Measurements from ENCODE around the gene BOLA1.
"Not testable (repeated sequence)": the region's sequence is repeated elsewhere in the genome, so short reads cannot be mapped to it uniquely, and the experiment has no call there.

DNA sequence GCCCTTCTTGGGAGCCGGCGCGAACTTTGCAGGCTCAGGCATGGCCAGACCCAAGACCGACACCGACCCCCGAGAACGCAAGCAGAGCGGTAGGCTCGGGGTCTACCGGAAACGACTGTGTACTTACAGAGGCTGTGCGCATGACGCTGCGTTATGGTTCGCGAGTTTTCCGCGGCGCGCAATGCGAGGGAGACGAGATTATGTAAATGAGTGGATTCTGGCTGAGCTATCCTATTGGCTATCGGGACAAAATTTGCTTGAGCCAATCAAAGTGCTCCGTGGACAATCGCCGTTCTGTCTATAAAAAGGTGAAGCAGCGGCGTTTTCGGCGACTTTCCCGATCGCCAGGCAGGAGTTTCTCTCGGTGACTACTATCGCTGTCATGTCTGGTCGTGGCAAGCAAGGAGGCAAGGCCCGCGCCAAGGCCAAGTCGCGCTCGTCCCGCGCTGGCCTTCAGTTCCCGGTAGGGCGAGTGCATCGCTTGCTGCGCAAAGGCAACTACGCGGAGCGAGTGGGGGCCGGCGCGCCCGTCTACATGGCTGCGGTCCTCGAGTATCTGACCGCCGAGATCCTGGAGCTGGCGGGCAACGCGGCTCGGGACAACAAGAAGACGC lies 48.5 kb upstream of the BOLA1 start:
- not testable (repeated sequence) for TF ChIP-seq RAD21 (IDR thresholded peaks at IDR 0.05; ENCODE audit: low read depth); POLR2AphosphoS5 (IDR thresholded peaks at IDR 0.05; ENCODE audit: low read depth, low read length); EZH2 (IDR thresholded peaks at IDR 0.05); EZH2phosphoT487 (IDR thresholded peaks at IDR 0.05; ENCODE audit: borderline replicate concordance); POLR2A (IDR thresholded peaks at IDR 0.05; ENCODE audit: borderline replicate concordance, extremely low read depth, insufficient read depth, insufficient read length); EGR1 (IDR thresholded peaks at IDR 0.05; ENCODE audit: low read depth); YY1 (IDR thresholded peaks at IDR 0.05; ENCODE audit: extremely low read depth, insufficient replicate concordance, low read depth, low read length); SRF (IDR thresholded peaks at IDR 0.05; ENCODE audit: low read depth)
- TF ChIP-seq, protein P1, sequence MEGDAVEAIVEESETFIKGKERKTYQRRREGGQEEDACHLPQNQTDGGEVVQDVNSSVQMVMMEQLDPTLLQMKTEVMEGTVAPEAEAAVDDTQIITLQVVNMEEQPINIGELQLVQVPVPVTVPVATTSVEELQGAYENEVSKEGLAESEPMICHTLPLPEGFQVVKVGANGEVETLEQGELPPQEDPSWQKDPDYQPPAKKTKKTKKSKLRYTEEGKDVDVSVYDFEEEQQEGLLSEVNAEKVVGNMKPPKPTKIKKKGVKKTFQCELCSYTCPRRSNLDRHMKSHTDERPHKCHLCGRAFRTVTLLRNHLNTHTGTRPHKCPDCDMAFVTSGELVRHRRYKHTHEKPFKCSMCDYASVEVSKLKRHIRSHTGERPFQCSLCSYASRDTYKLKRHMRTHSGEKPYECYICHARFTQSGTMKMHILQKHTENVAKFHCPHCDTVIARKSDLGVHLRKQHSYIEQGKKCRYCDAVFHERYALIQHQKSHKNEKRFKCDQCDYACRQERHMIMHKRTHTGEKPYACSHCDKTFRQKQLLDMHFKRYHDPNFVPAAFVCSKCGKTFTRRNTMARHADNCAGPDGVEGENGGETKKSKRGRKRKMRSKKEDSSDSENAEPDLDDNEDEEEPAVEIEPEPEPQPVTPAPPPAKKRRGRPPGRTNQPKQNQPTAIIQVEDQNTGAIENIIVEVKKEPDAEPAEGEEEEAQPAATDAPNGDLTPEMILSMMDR (IDR thresholded peaks at IDR 0.05 in 2 of 3, conservative IDR thresholded peaks at IDR 0.05 in 1 of 3; ENCODE audit: borderline replicate concordance in 1 of 3, insufficient read depth in 1 of 3, low read depth in 2 of 3, low read length in 2 of 3) = not testable (repeated sequence)

All from HCT116 (cell line).